Activated B cell treated with CpG ODN at 0.5 μM for 24 hours (primary cell): ENCODE measurements around the gene ARHGAP26. TPM values are rescaled to one million over a fixed set of nuclear protein-coding genes. Genes with fewer than 3 reads are reported as not detected.

Source experiments
- ATAC-seq: fragments of 200-7000 bp; cut with Tn5 transposase; one replicate; pipeline ENCODE4 v1.10.0; 2021; ENCODE audit warnings: low read depth, mild to moderate bottlenecking, moderate library complexity
- CTCF ChIA-PET: fragments of 350-600 bp; sonication (Branson Sonifier 250); formaldehyde crosslinking; loops from one replicate; lab custom pipeline; 2021; ENCODE audit warnings: antibody characterized with exemption; lab: Charles Lee
- POLR2A ChIA-PET: fragments of 350-600 bp; sonication (Branson Sonifier 250); formaldehyde crosslinking; loops from one replicate; lab custom pipeline; 2021; ENCODE audit warnings: antibody characterized with exemption; lab: Charles Lee
- DNase-seq: peaks from one replicate; pipeline ENCODE4 v3.0.0; 2022
- H3K27ac Mint-ChIP-seq: one replicate; pipeline ENCODE4 v1.8.0; 2020; ENCODE audit warnings: mixed read lengths
- H3K27me3 Mint-ChIP-seq: one replicate; pipeline ENCODE4 v1.8.0; 2021; ENCODE audit warnings: mixed read lengths
- H3K36me3 Mint-ChIP-seq: one replicate; pipeline ENCODE4 v1.8.0; 2021; ENCODE audit warnings: low read depth, mixed read lengths
- H3K4me1 Mint-ChIP-seq: one replicate; pipeline ENCODE4 v1.8.0; 2021; ENCODE audit warnings: mixed read lengths
- H3K4me3 Mint-ChIP-seq: one replicate; pipeline ENCODE4 v1.8.0; 2020; ENCODE audit warnings: mild to moderate bottlenecking, mixed read lengths
- H3K9me3 Mint-ChIP-seq: one replicate; pipeline ENCODE4 v1.8.0; 2020; ENCODE audit warnings: mixed read lengths
- intact Hi-C: fragments of 100-400 bp; cut with micrococcal nuclease; formaldehyde crosslinking; loops from one replicate; pipeline ENCODE4 v1.15.1; 2024
- total RNA-seq: library from RNA; stranded (reverse); gene quantifications from 2 replicates; pipeline ENCODE4 v1.2.3, GENCODE V29; 2022
- TF ChIP-seq, protein P1 (sequence below): fragments of 200-600 bp; IDR thresholded peaks from one replicate; pipeline ENCODE4 v1.8.0; 2022; ENCODE audit warnings: antibody characterized with exemption, mild to moderate bottlenecking

The ARHGAP26 gene
- total RNA-seq, 1 donor from 2014 or later: 20.9 TPM

DNA sequence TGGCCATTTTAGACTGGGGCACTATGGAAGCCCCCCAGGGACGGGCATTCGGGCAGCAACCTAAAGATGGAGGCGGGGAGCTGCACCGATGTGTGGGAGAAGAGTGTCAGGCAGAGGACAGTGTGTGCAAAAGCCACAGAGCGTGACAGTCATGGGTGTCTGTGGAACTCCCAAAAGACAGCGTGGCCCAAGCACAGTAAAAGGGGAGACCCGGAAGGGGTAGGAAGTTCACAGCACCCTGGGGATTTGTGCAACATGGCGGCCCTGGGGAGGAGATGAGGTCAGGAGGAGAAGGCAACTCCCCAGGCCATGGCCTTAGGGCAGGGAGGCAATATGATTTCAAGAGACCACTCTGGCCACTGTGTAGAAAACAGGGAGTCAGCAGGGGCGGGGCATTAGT lies 45.4 kb upstream of the ARHGAP26 start:
- DNase-seq: no peak
- H3K4me3 Mint-ChIP-seq: no peak overlapping the region
- CTCF ChIA-PET: no interaction called here
- TF ChIP-seq, protein P1, sequence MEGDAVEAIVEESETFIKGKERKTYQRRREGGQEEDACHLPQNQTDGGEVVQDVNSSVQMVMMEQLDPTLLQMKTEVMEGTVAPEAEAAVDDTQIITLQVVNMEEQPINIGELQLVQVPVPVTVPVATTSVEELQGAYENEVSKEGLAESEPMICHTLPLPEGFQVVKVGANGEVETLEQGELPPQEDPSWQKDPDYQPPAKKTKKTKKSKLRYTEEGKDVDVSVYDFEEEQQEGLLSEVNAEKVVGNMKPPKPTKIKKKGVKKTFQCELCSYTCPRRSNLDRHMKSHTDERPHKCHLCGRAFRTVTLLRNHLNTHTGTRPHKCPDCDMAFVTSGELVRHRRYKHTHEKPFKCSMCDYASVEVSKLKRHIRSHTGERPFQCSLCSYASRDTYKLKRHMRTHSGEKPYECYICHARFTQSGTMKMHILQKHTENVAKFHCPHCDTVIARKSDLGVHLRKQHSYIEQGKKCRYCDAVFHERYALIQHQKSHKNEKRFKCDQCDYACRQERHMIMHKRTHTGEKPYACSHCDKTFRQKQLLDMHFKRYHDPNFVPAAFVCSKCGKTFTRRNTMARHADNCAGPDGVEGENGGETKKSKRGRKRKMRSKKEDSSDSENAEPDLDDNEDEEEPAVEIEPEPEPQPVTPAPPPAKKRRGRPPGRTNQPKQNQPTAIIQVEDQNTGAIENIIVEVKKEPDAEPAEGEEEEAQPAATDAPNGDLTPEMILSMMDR: no peak
- H3K27me3 Mint-ChIP-seq: peaks cover 16% of the 10 kb centered on the region
- no peak overlapping the region for H3K27ac Mint-ChIP-seq
- no peaks in the 10 kb centered on the region for H3K36me3 Mint-ChIP-seq
- no peaks in the 10 kb centered on the region for H3K9me3 Mint-ChIP-seq
- intact Hi-C loops: no loop called here
- no peaks in the 10 kb centered on the region for H3K4me1 Mint-ChIP-seq
- POLR2A ChIA-PET: no interaction called here
- ATAC-seq: no peak

DNA sequence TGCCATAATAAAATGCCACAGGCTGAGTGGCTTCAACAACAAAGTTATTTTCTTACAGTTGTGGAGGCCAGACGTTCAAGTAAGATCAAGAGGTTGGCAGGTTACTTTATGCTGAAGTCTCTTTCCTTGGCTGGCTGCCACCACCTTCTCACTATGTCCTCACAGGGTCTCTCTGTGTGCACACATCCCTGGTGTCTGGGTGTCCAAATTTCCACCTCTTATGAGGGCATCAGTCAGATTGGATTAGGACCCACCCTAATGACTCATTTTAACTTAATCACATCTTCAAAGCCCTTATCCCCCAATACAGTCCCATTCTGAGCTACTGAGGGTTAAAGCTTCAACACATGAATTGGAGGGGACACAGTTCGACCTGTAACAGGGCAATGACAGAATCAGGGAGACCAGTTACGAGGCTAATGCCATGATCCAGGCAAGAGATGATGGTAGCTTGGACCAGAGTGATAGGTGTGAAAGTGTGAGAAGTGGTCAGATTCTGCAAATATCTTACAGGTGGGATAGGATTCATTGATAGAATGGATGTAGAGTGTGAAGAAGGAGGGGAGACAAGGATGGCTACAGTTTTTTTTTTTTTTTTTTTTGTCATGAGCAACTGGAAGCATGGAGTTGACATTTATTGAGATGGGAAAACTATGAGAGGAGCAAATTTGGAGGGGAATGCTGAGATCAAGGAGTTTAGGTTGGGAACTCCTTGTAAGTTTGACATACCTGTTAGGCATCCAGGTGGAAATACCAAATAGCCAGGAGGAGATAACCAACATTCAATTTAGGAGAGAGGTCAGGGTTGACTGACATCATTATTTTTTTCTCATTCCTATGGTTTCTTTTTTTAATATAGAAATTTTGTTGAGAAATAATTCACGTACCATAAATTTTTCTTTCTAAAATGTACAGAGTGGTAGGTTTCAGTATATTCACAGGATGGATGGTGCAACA lies 44.7 kb upstream of the ARHGAP26 start:
- Mint-ChIP-seq H3K4me1 (no peaks in the 10 kb centered on the region), H3K4me3 (no peak overlapping the region), H3K36me3 (no peaks in the 10 kb centered on the region), H3K9me3 (no peaks in the 10 kb centered on the region), H3K27ac (no peak overlapping the region), H3K27me3 (peaks cover 14% of the 10 kb centered on the region)
- ChIA-PET CTCF (no interaction called here), POLR2A (no interaction called here)
- intact Hi-C loops: no loop called here
- DNase-seq (no peak), ATAC-seq (no peak)
- TF ChIP-seq, protein P1: no peak

DNA sequence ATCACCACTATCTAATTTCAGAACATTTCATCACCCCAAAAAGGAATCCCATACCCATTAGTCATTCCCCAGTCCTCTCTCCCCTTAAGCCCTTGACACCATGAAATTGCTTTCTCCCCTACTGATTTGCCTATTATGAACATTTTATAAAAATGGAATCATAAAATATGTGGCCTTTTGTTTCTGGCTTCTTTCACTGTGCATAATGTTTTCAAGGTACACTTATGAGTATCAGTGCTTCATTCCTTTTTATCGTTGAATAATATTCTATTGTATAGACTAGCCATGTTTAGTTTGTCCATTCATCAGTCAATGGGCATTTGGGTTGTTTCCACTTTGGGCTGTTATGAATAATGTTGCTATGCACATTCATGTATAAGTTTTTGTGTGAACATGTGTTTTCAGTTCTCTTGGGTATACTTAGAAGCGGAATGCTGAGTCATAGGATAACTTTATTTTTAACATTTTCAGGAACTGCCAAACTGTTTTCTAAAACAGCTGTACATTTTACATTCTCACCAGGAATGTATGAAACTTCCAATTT lies 43.9 kb upstream of the ARHGAP26 start:
- Mint-ChIP-seq H3K27ac (no peak overlapping the region), H3K4me1 (no peaks in the 10 kb centered on the region), H3K27me3 (peaks cover 16% of the 10 kb centered on the region), H3K4me3 (no peak overlapping the region), H3K9me3 (no peaks in the 10 kb centered on the region), H3K36me3 (no peaks in the 10 kb centered on the region)
- POLR2A ChIA-PET: no interaction called here
- intact Hi-C loops: no loop called here
- ATAC-seq: no peak
- TF ChIP-seq, protein P1: no peak
- CTCF ChIA-PET: no interaction called here
- no peak for DNase-seq

DNA sequence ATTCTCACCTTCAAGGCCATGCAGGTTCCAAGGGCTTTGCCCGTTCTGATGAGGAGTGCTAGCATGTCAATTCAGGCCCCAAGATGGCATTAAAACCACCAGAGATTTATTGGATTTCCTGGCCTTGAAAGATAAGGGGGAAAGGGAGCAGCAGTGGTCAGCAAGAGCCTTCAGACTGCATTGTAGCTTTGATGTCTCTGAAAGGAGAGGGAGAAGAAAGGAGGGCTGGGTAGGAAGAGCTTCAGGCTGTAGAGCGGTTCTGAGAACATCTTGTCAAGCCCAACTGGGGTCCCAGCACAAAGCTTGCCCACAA lies 42.5 kb upstream of the ARHGAP26 start:
- Mint-ChIP-seq H3K9me3 (no peaks in the 10 kb centered on the region), H3K4me3 (no peak overlapping the region), H3K27ac (no peak overlapping the region), H3K36me3 (no peaks in the 10 kb centered on the region), H3K4me1 (no peaks in the 10 kb centered on the region), H3K27me3 (peaks cover 13% of the 10 kb centered on the region)
- ATAC-seq: no peak
- POLR2A ChIA-PET: no interaction called here
- intact Hi-C loops: no loop called here
- no peak for DNase-seq
- CTCF ChIA-PET: interaction anchor here (0.6 kb wide), 2 partner anchors 10 to 139 kb away, joined by 3 read pairs; no protein-coding TSS in a partner anchor
- TF ChIP-seq, protein P1: no peak
